HT1080 (cell line): Measurements from ENCODE around the gene C1R. TPM values are rescaled to one million over a fixed set of nuclear protein-coding genes. Genes with fewer than 3 reads are reported as not detected.

Experiments used
- DNase-seq: peaks from one replicate; pipeline ENCODE4 v3.0.0-alpha.2; 2015; ENCODE audit warnings: low read depth
- total RNA-seq: library from RNA; depleted of rRNA; stranded (reverse); fragments of >200 nt; shearing (Covaris generic); gene quantifications from 2 replicates; pipeline ENCODE4 v1.2.3, GENCODE V29; 2014

Gene C1R
- total RNA-seq, 1 experiment from 2014 or later: 2.3 TPM

- no peak for DNase-seq
These were observed 7.2 kb upstream of the C1R start for GRCh38 chr12:7099290-7099996.

- no peak for DNase-seq
These were observed 4.7 kb upstream of the C1R start for GRCh38 chr12:7096979-7097378.

GRCh38 chr12:7096006-7096932 lies 4.0 kb upstream of the C1R start:
- DNase-seq: no peak

GRCh38 chr12:7093892-7094291 lies 1.6 kb upstream of the C1R start:
- no peak for DNase-seq

- DNase-seq: no peak
These were observed 1.2 kb upstream of the C1R start for GRCh38 chr12:7093486-7093885.

GRCh38 chr12:7092986-7093460 lies 778 bp upstream of the C1R start:
- no peak for DNase-seq

GRCh38 chr12:7091660-7092228 lies 501 bp downstream of the C1R start:
- no peak for DNase-seq

- DNase-seq: no peak
These were observed 1.1 kb downstream of the C1R start for GRCh38 chr12:7091171-7091570.

- no peak for DNase-seq
These were observed 1.8 kb downstream of the C1R start for GRCh38 chr12:7090222-7090998.

GRCh38 chr12:7089196-7089871 lies 2.9 kb downstream of the C1R start:
- no peak for DNase-seq

- no peak for DNase-seq
These were observed 9.1 kb downstream of the C1R start for GRCh38 chr12:7083125-7083524.

- no peak for DNase-seq
These were observed 11.2 kb downstream of the C1R start for GRCh38 chr12:7081037-7081436.

- peak; percentile 53 for DNase-seq
These were observed 12.5 kb downstream of the C1R start for GRCh38 chr12:7079826-7080125.

- no peak for DNase-seq
These were observed 14.1 kb downstream of the C1R start for GRCh38 chr12:7078163-7078562.

GRCh38 chr12:7076493-7076892 lies 15.8 kb downstream of the C1R start:
- no peak for DNase-seq

GRCh38 chr12:7075939-7076338 lies 16.3 kb downstream of the C1R start:
- no peak for DNase-seq

GRCh38 chr12:7075518-7075917 lies 16.7 kb downstream of the C1R start:
- no peak for DNase-seq

- no peak for DNase-seq
These were observed 18.3 kb downstream of the C1R start for GRCh38 chr12:7073946-7074345.

- no peak for DNase-seq
These were observed 19.7 kb downstream of the C1R start for GRCh38 chr12:7072554-7072953.

GRCh38 chr12:7072035-7072434 lies 20.2 kb downstream of the C1R start:
- no peak for DNase-seq

- no peak for DNase-seq
These were observed 22.9 kb downstream of the C1R start for GRCh38 chr12:7069386-7069785.
